T-cell (primary cell): ENCODE measurements around the gene ARHGEF28. TPM values are rescaled to one million over a fixed set of nuclear protein-coding genes. Genes with fewer than 3 reads are reported as not detected.

Experiments used
- ATAC-seq, 4 experiments: fragments of 200-7000 bp in 3 of 4; fragments of 150-1000 bp in 1 of 4; cut with Tn5 transposase; replicated peaks in 1 of 4; 1 replicate in 3 of 4; 2 replicates in 1 of 4; pipeline ENCODE4 v1.10.0; 2021; ENCODE audit warnings: moderate library complexity in 3 of 4, mild to moderate bottlenecking in 2 of 4, moderate number of reproducible peaks in 1 of 4
- CTCF ChIA-PET, 2 donors: fragments of 300-600 bp; sonication (Branson Sonifier 250); formaldehyde crosslinking; loops; one replicate each; lab custom pipeline; 2022; ENCODE audit warnings: antibody characterized with exemption in 2 of 2; lab: Charles Lee
- POLR2A ChIA-PET, 2 donors: fragments of 300-600 bp; sonication (Branson Sonifier 250); formaldehyde crosslinking; loops; one replicate each; lab custom pipeline; 2022; ENCODE audit warnings: antibody characterized with exemption in 2 of 2; lab: Charles Lee
- DNase-seq, 35 experiments: peaks; one replicate each; pipeline versions ENCODE4 v3.0.0 to v3.0.0-alpha.2; 2013 to 2023
- H3K27ac ChIP-seq: one replicate; pipeline ENCODE4 v1.5.1; 2013; ENCODE audit warnings: low read length
- H3K27me3 ChIP-seq, 2 experiments: replicated peaks in 1 of 2; 1 replicate in 1 of 2; 2 replicates in 1 of 2; pipeline versions ENCODE4 v1.6.1 to v1.7.0; 2013; ENCODE audit warnings: low read length in 1 of 2, mixed read lengths in 1 of 2; ENCODE audit not compliant: control insufficient read depth in 2 of 2, insufficient read depth in 2 of 2; ENCODE audit errors: extremely low read depth in 1 of 2
- H3K36me3 ChIP-seq, 2 donors: 1 replicate in 1 of 2; 2 replicates in 1 of 2; pipeline versions ENCODE4 v1.6.1 to v1.7.0; 2013; ENCODE audit warnings: low read length in 1 of 2; ENCODE audit not compliant: control insufficient read depth in 2 of 2, insufficient read depth in 1 of 2; ENCODE audit errors: extremely low read depth in 1 of 2
- H3K4me1 ChIP-seq, 2 experiments: 1 replicate in 1 of 2; 2 replicates in 1 of 2; pipeline versions ENCODE4 v1.6.1 to v1.7.0; 2013; ENCODE audit warnings: low read length in 2 of 2, mixed read lengths in 1 of 2; ENCODE audit not compliant: insufficient read depth in 2 of 2, control insufficient read depth in 1 of 2; ENCODE audit errors: extremely low read depth in 1 of 2
- H3K4me3 ChIP-seq, 2 donors: 1 replicate in 1 of 2; 2 replicates in 1 of 2; pipeline versions ENCODE4 v1.5.1 to v1.7.0; 2013; ENCODE audit warnings: mild to moderate bottlenecking in 2 of 2, low read length in 1 of 2, moderate library complexity in 1 of 2; ENCODE audit not compliant: control insufficient read depth in 1 of 2; ENCODE audit errors: extremely low read depth in 1 of 2
- H3K9me3 ChIP-seq: 2 replicates; pipeline ENCODE4 v1.7.0; 2013
- H3K27ac Mint-ChIP-seq, 2 donors: one replicate each; pipeline ENCODE4 v1.8.0; 2020 to 2021; ENCODE audit warnings: mild to moderate bottlenecking in 2 of 2, mixed read lengths in 2 of 2
- H3K27me3 Mint-ChIP-seq, 2 donors: one replicate each; pipeline ENCODE4 v1.8.0; 2021 to 2022; ENCODE audit warnings: mixed read lengths in 2 of 2
- H3K36me3 Mint-ChIP-seq: one replicate; pipeline ENCODE4 v1.8.0; 2021; ENCODE audit warnings: mixed read lengths
- H3K4me1 Mint-ChIP-seq, 3 donors: one replicate each; pipeline ENCODE4 v1.8.0; 2020 to 2022; ENCODE audit warnings: mixed read lengths in 3 of 3, mild to moderate bottlenecking in 1 of 3
- H3K4me3 Mint-ChIP-seq, 3 donors: one replicate each; pipeline ENCODE4 v1.8.0; 2020 to 2022; ENCODE audit warnings: mild to moderate bottlenecking in 3 of 3, mixed read lengths in 3 of 3, moderate library complexity in 3 of 3
- H3K9me3 Mint-ChIP-seq, 3 donors: one replicate each; pipeline ENCODE4 v1.8.0; 2020 to 2022; ENCODE audit warnings: mixed read lengths in 3 of 3
- WGBS: methylation state at CpG from one replicate; pipeline ENCODE4 v1.1.5; 2013; ENCODE audit warnings: missing lambda C conversion rate; ENCODE audit not compliant: insufficient coverage; 5-methylcytosine and 5-hydroxymethylcytosine counted together
- total RNA-seq, 35 experiments: library from RNA in 6 of 35; stranded (reverse) in 6 of 35; fragments of 120-200 nt in 1 of 35; gene quantifications; one replicate each; pipeline versions ENCODE4 v1.2.1 to v1.2.4 and lab custom pipeline; 2013 to 2026

The ARHGEF28 gene
- total RNA-seq, 5 donors from 2014 or later (not counting 1 experiment from before 2014, with no cell fraction given): 0.05 to 0.73 (median 0.36) TPM

- 89% methylated on average over 1 of the region's 3 CpGs for WGBS
Measured at GRCh38 chr5:73691302-73692080, 65.5 kb downstream of the ARHGEF28 start.

GRCh38 chr5:73692166-73692640 lies 66.2 kb downstream of the ARHGEF28 start:
- no CpG with 5 or more reads among the region's 2 CpGs for WGBS
- no peak overlapping the region for H3K4me3 ChIP-seq
- H3K9me3 ChIP-seq: no peaks in the 10 kb centered on the region
- peak in 1 of 35 experiments; percentile 9 for DNase-seq
- ChIA-PET POLR2A (no interaction called here), CTCF (no interaction called here)
- no peak for ATAC-seq
- Mint-ChIP-seq H3K9me3 (no peaks in the 10 kb centered on the region), H3K4me3 (no peak overlapping the region), H3K36me3 (no peaks in the 10 kb centered on the region), H3K4me1 (peaks cover 0 to 13% (median 2%) of the 10 kb centered on the region in 3 donors), H3K27ac (no peak overlapping the region), H3K27me3 (peaks cover 11% of the 10 kb centered on the region in 2 donors)
- H3K27ac ChIP-seq: no peak overlapping the region
- no peaks in the 10 kb centered on the region for H3K27me3 ChIP-seq
- H3K36me3 ChIP-seq: no peaks in the 10 kb centered on the region
- H3K4me1 ChIP-seq: peaks cover 0 to 21% of the 10 kb centered on the region in 2 experiments

More at GRCh38 chr5:73691302-73692080, 65.5 kb downstream of the ARHGEF28 start:
- Mint-ChIP-seq H3K36me3 (no peaks in the 10 kb centered on the region), H3K27me3 (peaks cover 11% of the 10 kb centered on the region in 2 donors), H3K4me1 (peaks cover 0 to 13% (median 2%) of the 10 kb centered on the region in 3 donors), H3K9me3 (no peaks in the 10 kb centered on the region), H3K27ac (no peak overlapping the region), H3K4me3 (no peak overlapping the region)
- Histone ChIP-seq H3K9me3 (no peaks in the 10 kb centered on the region), H3K27me3 (no peaks in the 10 kb centered on the region), H3K4me3 (no peak overlapping the region), H3K27ac (no peak overlapping the region), H3K36me3 (no peaks in the 10 kb centered on the region), H3K4me1 (peaks cover 0 to 21% of the 10 kb centered on the region in 2 experiments)
- ChIA-PET CTCF (interaction anchor here (0.6 to 0.7 kb wide), 2 partner anchors 15 to 463 kb away, joined by 3 to 5 read pairs; no protein-coding TSS in a partner anchor), POLR2A (no interaction called here)
- no peak for DNase-seq
- ATAC-seq: no peak

- POLR2A ChIA-PET: no interaction called here
- no peak overlapping the region for H3K4me3 Mint-ChIP-seq
- ATAC-seq (no peak), DNase-seq (no peak)
- no peaks in the 10 kb centered on the region for H3K36me3 ChIP-seq
- peak overlapping the region; percentile 48 for H3K27ac ChIP-seq
- peaks cover 0 to 21% of the 10 kb centered on the region in 2 experiments for H3K4me1 ChIP-seq
- H3K27me3 ChIP-seq: no peaks in the 10 kb centered on the region
- CTCF ChIA-PET: interaction anchor here (0.5 to 1.6 kb wide), 2 partner anchors 100 to 102 kb away, joined by 5 to 9 read pairs; no protein-coding TSS in a partner anchor
- peaks cover 0 to 13% (median 2%) of the 10 kb centered on the region in 3 donors for H3K4me1 Mint-ChIP-seq
- H3K36me3 Mint-ChIP-seq: no peaks in the 10 kb centered on the region
- no peak overlapping the region for H3K4me3 ChIP-seq
- no peaks in the 10 kb centered on the region for H3K9me3 ChIP-seq
- H3K27me3 Mint-ChIP-seq: peaks cover 15% of the 10 kb centered on the region in 2 donors
- H3K9me3 Mint-ChIP-seq: no peaks in the 10 kb centered on the region
- H3K27ac Mint-ChIP-seq: no peak overlapping the region
- WGBS: 94% methylated on average over 2 of the region's 2 CpGs
Measured at GRCh38 chr5:73692981-73693380, 67.0 kb downstream of the ARHGEF28 start.

GRCh38 chr5:73693573-73694061 lies 67.6 kb downstream of the ARHGEF28 start:
- no peak for ATAC-seq

GRCh38 chr5:73694089-73694488 lies 68.1 kb downstream of the ARHGEF28 start:
- H3K36me3 Mint-ChIP-seq: no peaks in the 10 kb centered on the region
- H3K27ac Mint-ChIP-seq: no peak overlapping the region
- ChIA-PET POLR2A (interaction anchor here in 1 of 2 donors (0.5 kb wide), 1 partner anchor 139 kb away, joined by 3 read pairs; no protein-coding TSS in a partner anchor), CTCF (interaction anchor here in 1 of 2 donors (1.6 kb wide), 1 partner anchor 103 kb away, joined by 5 read pairs; no protein-coding TSS in a partner anchor)
- Histone ChIP-seq H3K36me3 (no peaks in the 10 kb centered on the region), H3K27ac (peak overlapping the region; percentile 48), H3K9me3 (no peaks in the 10 kb centered on the region), H3K4me3 (no peak overlapping the region), H3K4me1 (peaks cover 0 to 21% of the 10 kb centered on the region in 2 experiments), H3K27me3 (no peaks in the 10 kb centered on the region)
- peaks cover 0 to 13% (median 2%) of the 10 kb centered on the region in 3 donors for H3K4me1 Mint-ChIP-seq
- peaks cover 15 to 25% of the 10 kb centered on the region in 2 donors for H3K27me3 Mint-ChIP-seq
- DNase-seq (peak in 6 of 35 experiments; percentile 0 to 54 (median 2)), ATAC-seq (peak in 2 of 4 experiments; percentile 40 to 55)
- peak overlapping the region in 1 of 3 donors; percentile 4 for H3K4me3 Mint-ChIP-seq
- 0% methylated on average over 1 of the region's 2 CpGs for WGBS
- H3K9me3 Mint-ChIP-seq: no peaks in the 10 kb centered on the region

More at GRCh38 chr5:73693573-73694061, 67.6 kb downstream of the ARHGEF28 start:
- ChIA-PET POLR2A (no interaction called here), CTCF (interaction anchor here (0.5 to 1.6 kb wide), 2 partner anchors 99 to 103 kb away, joined by 5 to 9 read pairs; no protein-coding TSS in a partner anchor)
- H3K4me1 ChIP-seq: peaks cover 0 to 21% of the 10 kb centered on the region in 2 experiments
- H3K27ac Mint-ChIP-seq: peak overlapping the region in 1 of 2 donors; percentile 16
- WGBS: 80% methylated on average over 1 of the region's 4 CpGs
- H3K36me3 ChIP-seq: no peaks in the 10 kb centered on the region
- H3K4me3 ChIP-seq: no peak overlapping the region
- no peaks in the 10 kb centered on the region for H3K9me3 Mint-ChIP-seq
- H3K4me1 Mint-ChIP-seq: peaks cover 0 to 13% (median 2%) of the 10 kb centered on the region in 3 donors
- peak overlapping the region; percentile 48 for H3K27ac ChIP-seq
- no peaks in the 10 kb centered on the region for H3K36me3 Mint-ChIP-seq
- H3K4me3 Mint-ChIP-seq: no peak overlapping the region
- peaks cover 15 to 20% of the 10 kb centered on the region in 2 donors for H3K27me3 Mint-ChIP-seq
- H3K27me3 ChIP-seq: no peaks in the 10 kb centered on the region
- no peaks in the 10 kb centered on the region for H3K9me3 ChIP-seq
- DNase-seq: peak in 1 of 35 experiments; percentile 26

- no CpG with 5 or more reads among the region's 3 CpGs for WGBS
- H3K9me3 ChIP-seq: no peaks in the 10 kb centered on the region
- H3K27me3 ChIP-seq: no peaks in the 10 kb centered on the region
- no peak for DNase-seq
- Mint-ChIP-seq H3K27ac (no peak overlapping the region), H3K27me3 (peaks cover 11 to 36% of the 10 kb centered on the region in 2 donors), H3K4me3 (no peak overlapping the region), H3K36me3 (no peaks in the 10 kb centered on the region), H3K9me3 (no peaks in the 10 kb centered on the region), H3K4me1 (peaks cover 0 to 13% (median 2%) of the 10 kb centered on the region in 3 donors)
- H3K36me3 ChIP-seq: no peaks in the 10 kb centered on the region
- no peak for ATAC-seq
- ChIA-PET CTCF (interaction anchor here in 1 of 2 donors (0.7 kb wide), 1 partner anchor 11 kb away, joined by 3 read pairs; no protein-coding TSS in a partner anchor), POLR2A (no interaction called here)
- H3K27ac ChIP-seq: no peak overlapping the region
- H3K4me1 ChIP-seq: peaks cover 0 to 15% of the 10 kb centered on the region in 2 experiments
- H3K4me3 ChIP-seq: no peak overlapping the region
Measured at GRCh38 chr5:73698011-73698410, 72.0 kb downstream of the ARHGEF28 start.
